CD14-positive monocyte (primary cell): ENCODE data around the gene CPNE8. TPM values are rescaled to one million over a fixed set of nuclear protein-coding genes. Genes with fewer than 3 reads are reported as not detected.

Source experiments
- DNase-seq, 3 donors: peaks; one replicate each; pipeline ENCODE4 v3.0.0-alpha.2; 2011 to 2022
- H2AFZ ChIP-seq: 2 replicates; pipeline ENCODE4 v1.6.0; 2012; ENCODE audit warnings: mild to moderate bottlenecking, low read depth, low read length, inconsistent platforms; ENCODE audit not compliant: insufficient read depth, poor library complexity, severe bottlenecking
- H3K27ac ChIP-seq, 2 donors: 1 replicate in 1 of 2; 2 replicates in 1 of 2; pipeline ENCODE4 v1.5.1; 2012 to 2013; ENCODE audit warnings: low read length in 2 of 2, control low read depth in 1 of 2, inconsistent platforms in 1 of 2, low read depth in 1 of 2, mild to moderate bottlenecking in 1 of 2
- H3K27me3 ChIP-seq, 2 donors: one replicate each; pipeline versions ENCODE4 v1.6.0 to v1.6.1; 2011 to 2013; ENCODE audit warnings: low read length in 2 of 2; ENCODE audit not compliant: control insufficient read depth in 2 of 2, insufficient read depth in 2 of 2
- H3K36me3 ChIP-seq, 2 donors: replicated peaks in 1 of 2; 1 replicate in 1 of 2; 2 replicates in 1 of 2; pipeline versions ENCODE4 v1.5.1 to v1.6.1; 2012 to 2013; ENCODE audit warnings: low read length in 2 of 2, control low read depth in 1 of 2, inconsistent platforms in 1 of 2, mild to moderate bottlenecking in 1 of 2; ENCODE audit not compliant: insufficient read depth in 2 of 2, control insufficient read depth in 1 of 2
- H3K4me1 ChIP-seq, 2 donors: 1 replicate in 1 of 2; 2 replicates in 1 of 2; pipeline versions ENCODE4 v1.5.1 to v1.6.1; 2012 to 2013; ENCODE audit warnings: low read length in 2 of 2, control low read depth in 1 of 2, inconsistent platforms in 1 of 2, mild to moderate bottlenecking in 1 of 2, moderate library complexity in 1 of 2; ENCODE audit not compliant: insufficient read depth in 2 of 2, control insufficient read depth in 1 of 2
- H3K4me2 ChIP-seq: replicated peaks from 2 replicates; pipeline ENCODE3; 2012; ENCODE audit warnings: low read length, moderate library complexity, mild to moderate bottlenecking; ENCODE audit not compliant: poor library complexity, severe bottlenecking; ENCODE audit errors: extremely low read depth
- H3K4me3 ChIP-seq, 3 experiments: fragments of 200-600 bp in 1 of 3; sonication (generic) in 1 of 3; replicated peaks in 1 of 3; 1 replicate in 2 of 3; 2 replicates in 1 of 3; pipeline ENCODE4 v1.5.1; 2011 to 2013; ENCODE audit warnings: low read length in 3 of 3, mild to moderate bottlenecking in 3 of 3, control low read depth in 2 of 3, low read depth in 2 of 3, inconsistent platforms in 1 of 3, moderate library complexity in 1 of 3
- H3K79me2 ChIP-seq: 2 replicates; pipeline ENCODE4 v1.6.0; 2012; ENCODE audit warnings: mild to moderate bottlenecking, control low read depth, inconsistent platforms, low read length, moderate library complexity; ENCODE audit not compliant: insufficient read depth
- H3K9ac ChIP-seq: 2 replicates; pipeline ENCODE4 v1.6.0; 2017; ENCODE audit warnings: low read length, mild to moderate bottlenecking; ENCODE audit not compliant: insufficient read depth, poor library complexity, severe bottlenecking
- H3K9me3 ChIP-seq, 2 donors: replicated peaks in 1 of 2; 1 replicate in 1 of 2; 2 replicates in 1 of 2; pipeline versions ENCODE4 v1.5.1 to v1.6.1; 2012 to 2013; ENCODE audit warnings: low read length in 2 of 2, control low read depth in 1 of 2; ENCODE audit not compliant: control insufficient read depth in 1 of 2, insufficient read depth in 1 of 2
- H4K20me1 ChIP-seq: 2 replicates; pipeline ENCODE4 v1.6.0; 2012; ENCODE audit warnings: mild to moderate bottlenecking, low read length, control low read depth, moderate library complexity; ENCODE audit not compliant: insufficient read depth
- H3K27ac Mint-ChIP-seq, 7 donors: one replicate each; pipeline ENCODE4 v1.8.0; 2020; ENCODE audit warnings: mild to moderate bottlenecking in 7 of 7, mixed read lengths in 7 of 7, moderate library complexity in 6 of 7, inconsistent platforms in 2 of 7
- H3K27me3 Mint-ChIP-seq, 3 donors: one replicate each; pipeline ENCODE4 v1.8.0; 2021 to 2022; ENCODE audit warnings: low read depth in 3 of 3, mild to moderate bottlenecking in 3 of 3, mixed read lengths in 3 of 3, moderate library complexity in 3 of 3, inconsistent platforms in 1 of 3
- H3K36me3 Mint-ChIP-seq, 2 donors: one replicate each; pipeline ENCODE4 v1.8.0; 2020; ENCODE audit warnings: mixed read lengths in 2 of 2, inconsistent platforms in 1 of 2, mild to moderate bottlenecking in 1 of 2
- H3K4me1 Mint-ChIP-seq: one replicate; pipeline ENCODE4 v1.8.0; 2020; ENCODE audit warnings: mild to moderate bottlenecking, mixed read lengths
- H3K4me3 Mint-ChIP-seq, 2 donors: one replicate each; pipeline ENCODE4 v1.8.0; 2020; ENCODE audit warnings: mild to moderate bottlenecking in 2 of 2, mixed read lengths in 2 of 2, moderate library complexity in 1 of 2
- H3K9me3 Mint-ChIP-seq, 7 donors: one replicate each; pipeline ENCODE4 v1.8.0; 2020 to 2022; ENCODE audit warnings: mixed read lengths in 7 of 7, mild to moderate bottlenecking in 6 of 7, moderate library complexity in 6 of 7, inconsistent platforms in 2 of 7
- WGBS: methylation state at CpG from one replicate; pipeline ENCODE4 v1.1.5; 2013; ENCODE audit warnings: missing lambda C conversion rate; ENCODE audit not compliant: insufficient coverage; 5-methylcytosine and 5-hydroxymethylcytosine counted together
- intact Hi-C, 2 donors: fragments of 100-400 bp; cut with micrococcal nuclease; formaldehyde crosslinking; loops; one replicate each; pipeline versions ENCODE4 v1.15.0 to v1.15.1; 2023
- polyA plus RNA-seq, 3 donors: library from polyadenylated mRNA; depleted of rRNA in 1 of 3; unstranded in 2 of 3; stranded (reverse) in 1 of 3; fragments of 300-500 nt in 2 of 3; fragments of >200 nt in 1 of 3; fragmentation: Illumina TruSeq in 2 of 3; gene quantifications; 1 replicate in 2 of 3; 2 replicates in 1 of 3; pipeline ENCODE4 v1.2.3, GENCODE V29; 2012 to 2021
- TF ChIP-seq, protein P1 (sequence below): fragments of 200-600 bp; IDR thresholded peaks from one replicate; pipeline ENCODE4 v1.8.0; 2022; ENCODE audit warnings: antibody characterized with exemption, mild to moderate bottlenecking

The CPNE8 gene
- polyA plus RNA-seq, 3 donors: 15.2 to 22.5 (median 19.0) TPM

DNA sequence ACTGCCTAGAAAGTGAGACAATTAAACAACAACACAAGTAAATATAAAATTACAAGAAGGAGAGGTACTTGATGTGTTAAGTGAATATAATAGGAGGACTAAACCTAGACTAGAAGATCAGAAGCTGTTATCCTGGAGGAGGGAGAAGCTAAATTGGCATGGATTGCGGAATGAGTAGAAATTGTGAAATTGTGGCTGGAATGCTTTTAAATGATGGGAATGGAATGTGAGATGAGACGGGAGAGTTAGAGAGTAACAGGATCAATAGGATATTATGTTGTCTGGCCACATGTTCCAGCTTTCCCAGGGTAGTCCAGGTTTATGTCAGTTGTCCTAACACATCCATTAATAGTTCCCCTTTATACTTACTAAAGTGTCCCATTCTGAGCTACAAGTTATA lies 44.0 kb upstream of the CPNE8 start:
- H3K27me3 Mint-ChIP-seq: peaks cover 0 to 5% (median 1%) of the 10 kb centered on the region in 3 donors
- TF ChIP-seq, protein P1, sequence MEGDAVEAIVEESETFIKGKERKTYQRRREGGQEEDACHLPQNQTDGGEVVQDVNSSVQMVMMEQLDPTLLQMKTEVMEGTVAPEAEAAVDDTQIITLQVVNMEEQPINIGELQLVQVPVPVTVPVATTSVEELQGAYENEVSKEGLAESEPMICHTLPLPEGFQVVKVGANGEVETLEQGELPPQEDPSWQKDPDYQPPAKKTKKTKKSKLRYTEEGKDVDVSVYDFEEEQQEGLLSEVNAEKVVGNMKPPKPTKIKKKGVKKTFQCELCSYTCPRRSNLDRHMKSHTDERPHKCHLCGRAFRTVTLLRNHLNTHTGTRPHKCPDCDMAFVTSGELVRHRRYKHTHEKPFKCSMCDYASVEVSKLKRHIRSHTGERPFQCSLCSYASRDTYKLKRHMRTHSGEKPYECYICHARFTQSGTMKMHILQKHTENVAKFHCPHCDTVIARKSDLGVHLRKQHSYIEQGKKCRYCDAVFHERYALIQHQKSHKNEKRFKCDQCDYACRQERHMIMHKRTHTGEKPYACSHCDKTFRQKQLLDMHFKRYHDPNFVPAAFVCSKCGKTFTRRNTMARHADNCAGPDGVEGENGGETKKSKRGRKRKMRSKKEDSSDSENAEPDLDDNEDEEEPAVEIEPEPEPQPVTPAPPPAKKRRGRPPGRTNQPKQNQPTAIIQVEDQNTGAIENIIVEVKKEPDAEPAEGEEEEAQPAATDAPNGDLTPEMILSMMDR: no peak
- no peak overlapping the region for H3K4me3 ChIP-seq
- no peaks in the 10 kb centered on the region for H4K20me1 ChIP-seq
- WGBS: 93% methylated on average over 1 of the region's 2 CpGs
- H3K9me3 ChIP-seq: no peaks in the 10 kb centered on the region
- no peak overlapping the region for H3K4me2 ChIP-seq
- no peaks in the 10 kb centered on the region for H3K79me2 ChIP-seq
- H3K4me1 ChIP-seq: no peaks in the 10 kb centered on the region
- H3K4me1 Mint-ChIP-seq: no peaks in the 10 kb centered on the region
- intact Hi-C loops: no loop called here
- H3K27ac ChIP-seq: no peak overlapping the region
- H3K9ac ChIP-seq: no peak overlapping the region
- H3K36me3 Mint-ChIP-seq: no peaks in the 10 kb centered on the region
- no peak overlapping the region for H2AFZ ChIP-seq
- no peak for DNase-seq
- H3K27me3 ChIP-seq: no peaks in the 10 kb centered on the region
- no peak overlapping the region for H3K4me3 Mint-ChIP-seq
- H3K9me3 Mint-ChIP-seq: peaks cover 0 to 11% (median 3%) of the 10 kb centered on the region in 7 donors
- H3K27ac Mint-ChIP-seq: no peak overlapping the region
- H3K36me3 ChIP-seq: no peaks in the 10 kb centered on the region

DNA sequence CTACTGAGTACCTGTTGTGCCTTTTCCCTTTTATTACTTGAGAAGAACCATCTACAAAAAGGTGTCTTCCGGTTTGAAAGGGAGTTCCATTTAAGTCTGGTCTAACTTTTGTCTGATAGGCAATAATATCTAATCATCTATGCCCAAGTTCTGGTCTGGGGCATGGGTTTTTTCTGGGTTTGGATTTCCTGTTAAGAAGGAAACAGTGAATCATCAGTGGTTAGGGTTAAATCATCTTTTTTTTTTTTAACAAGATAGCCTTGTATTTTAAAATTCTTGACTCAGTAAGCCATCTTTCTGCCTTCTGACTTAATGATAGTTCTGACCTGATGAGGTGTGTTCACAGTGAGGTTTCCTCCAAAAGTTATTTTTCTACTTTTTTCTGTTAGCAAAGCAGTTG lies 29.3 kb upstream of the CPNE8 start:
- H3K27ac Mint-ChIP-seq: no peak overlapping the region
- H3K4me3 Mint-ChIP-seq: no peak overlapping the region
- Histone ChIP-seq H3K27me3 (no peaks in the 10 kb centered on the region), H3K36me3 (no peaks in the 10 kb centered on the region), H3K4me2 (no peak overlapping the region), H3K79me2 (no peaks in the 10 kb centered on the region), H3K9me3 (peaks cover 14 to 15% of the 10 kb centered on the region in 2 donors), H4K20me1 (no peaks in the 10 kb centered on the region), H3K9ac (no peak overlapping the region), H3K4me1 (no peaks in the 10 kb centered on the region), H2AFZ (no peak overlapping the region), H3K27ac (no peak overlapping the region), H3K4me3 (no peak overlapping the region)
- WGBS: no CpG with 5 or more reads among the region's 1 CpG
- peaks cover 0 to 6% (median 2%) of the 10 kb centered on the region in 3 donors for H3K27me3 Mint-ChIP-seq
- no peak for DNase-seq
- H3K4me1 Mint-ChIP-seq: no peaks in the 10 kb centered on the region
- TF ChIP-seq, protein P1: no peak
- H3K9me3 Mint-ChIP-seq: peaks cover 13 to 37% (median 20%) of the 10 kb centered on the region in 7 donors
- intact Hi-C loops: no loop called here
- H3K36me3 Mint-ChIP-seq: no peaks in the 10 kb centered on the region
